DMS114 treated with DMSO at 0.1 percent for 48 hours (cell line): ENCODE results near the gene SOX13.

ENCODE experiments used
- DNase-seq: peaks from one replicate; lab custom pipeline; 2025; ENCODE audit not compliant: unreplicated experiment; lab: John Stamatoyannopoulos, UW

SOX13 gene

DNA sequence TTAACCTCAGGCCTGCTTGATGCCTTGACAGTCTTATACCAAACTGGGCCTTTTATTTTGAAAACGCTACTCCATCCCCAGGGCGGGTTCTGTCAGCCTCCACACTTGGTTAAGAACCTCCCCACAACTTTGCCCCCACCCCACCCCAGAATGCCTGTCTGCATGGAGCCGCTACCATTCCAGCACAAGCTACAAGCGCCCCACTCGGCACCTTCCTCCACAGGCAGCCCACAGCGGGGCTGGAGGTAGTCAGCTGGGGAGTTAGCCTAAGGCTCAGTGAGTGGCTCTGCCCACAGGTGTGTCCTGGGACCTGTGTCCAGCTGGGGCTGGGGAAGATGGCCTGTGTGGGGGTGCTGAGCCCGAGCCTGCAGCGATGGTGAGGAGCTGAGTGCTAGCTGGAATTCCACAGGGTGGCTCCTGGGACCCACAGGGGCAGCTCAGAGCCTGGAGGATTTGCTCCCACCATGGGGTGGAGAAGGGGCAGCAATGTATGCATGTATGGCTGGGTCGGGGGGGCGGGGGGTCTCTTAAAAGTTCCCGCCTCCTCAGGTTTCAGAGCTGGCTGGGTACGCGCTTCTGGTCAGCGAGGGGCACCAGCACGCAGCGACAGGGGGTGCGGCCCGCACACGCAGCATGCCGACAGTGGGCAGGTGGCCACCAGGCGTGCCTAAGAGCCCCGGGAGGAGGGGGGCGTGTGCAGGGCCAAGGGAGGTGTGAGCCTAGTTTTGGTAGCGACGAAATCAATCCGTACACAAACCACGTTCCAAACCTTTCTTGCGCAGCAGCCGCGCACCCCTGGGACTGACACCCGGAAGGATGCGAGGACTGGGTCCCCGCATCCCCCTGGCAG is 78.0 kb downstream of the SOX13 start:
- DNase-seq, result no peak

DNA sequence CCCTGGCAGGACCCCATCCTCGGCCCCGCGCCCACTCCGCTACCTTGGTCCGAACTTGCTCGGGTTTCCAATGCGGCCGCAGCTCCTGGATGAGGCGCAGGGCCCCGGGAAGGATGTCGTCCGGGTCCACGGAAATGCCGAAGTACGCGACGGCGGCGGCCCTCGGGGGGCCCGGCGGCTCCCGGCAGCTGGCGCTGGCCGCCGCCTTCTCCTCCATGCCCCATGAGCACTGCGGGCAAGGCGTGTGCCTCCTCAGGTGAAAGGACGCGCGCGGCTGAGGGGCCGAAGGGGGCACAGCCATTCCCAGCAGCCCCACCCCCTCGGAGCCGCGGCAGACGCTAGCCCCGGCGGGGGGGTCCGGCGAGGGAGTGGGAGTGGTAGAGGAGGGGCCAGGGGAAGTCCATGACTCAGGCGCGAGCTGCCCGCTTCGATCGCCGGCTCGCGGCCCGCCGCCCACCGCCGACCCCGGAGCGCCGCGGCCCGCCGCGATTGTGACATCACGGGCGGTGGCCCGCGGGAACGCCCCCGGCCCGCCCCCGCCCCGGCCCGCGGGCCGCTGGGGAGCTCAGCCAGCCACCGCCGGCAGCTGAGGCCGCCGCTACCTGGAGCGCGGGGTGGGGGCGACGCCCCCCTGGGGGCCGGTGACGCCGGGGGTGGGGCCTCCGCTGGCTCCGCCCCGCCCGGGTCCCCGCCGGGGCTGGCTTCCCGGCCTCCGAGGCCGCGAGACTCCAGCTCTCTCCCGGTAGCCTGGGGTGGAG is 78.8 kb downstream of the SOX13 start, which contains the start of gene ETNK2:
ETNK2 (minus strand) TSS at position 493 of the 758 bp plus-strand sequence; CDS start at position 301, 192 bp downstream.
- no peak for DNase-seq

DNA sequence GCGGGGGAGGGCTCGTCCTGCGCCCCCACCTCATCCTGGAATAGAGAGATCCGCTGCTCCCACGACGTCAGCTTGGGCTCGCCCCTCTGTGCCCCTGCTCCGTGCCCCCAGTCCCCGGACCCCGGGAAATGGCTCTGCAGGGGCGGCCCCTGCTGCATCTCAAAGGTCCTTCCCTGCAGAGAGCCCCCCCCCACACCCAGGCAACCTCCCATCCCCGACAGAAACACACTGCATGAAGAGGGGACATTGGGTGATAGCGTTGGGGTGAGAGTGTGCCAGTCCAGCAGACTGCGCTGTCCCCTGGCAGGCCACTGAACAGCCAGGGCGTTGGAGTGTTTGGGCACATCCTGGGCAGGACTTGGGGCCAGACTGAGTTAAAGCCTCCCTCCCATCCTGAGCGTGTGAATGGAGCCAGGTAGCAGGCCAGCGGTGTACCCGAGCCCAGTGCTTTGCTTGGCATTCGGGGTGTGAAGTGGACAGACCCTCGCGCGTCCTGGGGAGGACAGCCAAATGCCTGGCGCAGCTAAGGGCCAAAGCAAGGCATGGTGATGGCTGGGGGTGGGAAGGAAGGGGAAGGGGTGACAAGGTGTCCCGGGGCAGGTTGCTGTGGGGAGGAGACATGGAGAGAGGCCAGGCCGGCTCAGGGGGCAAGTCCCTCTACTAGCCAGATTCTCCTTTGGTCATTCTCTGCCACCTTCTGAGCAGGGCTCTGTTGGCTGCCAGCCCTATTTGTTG is 79.6 kb downstream of the SOX13 start:
- DNase-seq, result no peak

DNA sequence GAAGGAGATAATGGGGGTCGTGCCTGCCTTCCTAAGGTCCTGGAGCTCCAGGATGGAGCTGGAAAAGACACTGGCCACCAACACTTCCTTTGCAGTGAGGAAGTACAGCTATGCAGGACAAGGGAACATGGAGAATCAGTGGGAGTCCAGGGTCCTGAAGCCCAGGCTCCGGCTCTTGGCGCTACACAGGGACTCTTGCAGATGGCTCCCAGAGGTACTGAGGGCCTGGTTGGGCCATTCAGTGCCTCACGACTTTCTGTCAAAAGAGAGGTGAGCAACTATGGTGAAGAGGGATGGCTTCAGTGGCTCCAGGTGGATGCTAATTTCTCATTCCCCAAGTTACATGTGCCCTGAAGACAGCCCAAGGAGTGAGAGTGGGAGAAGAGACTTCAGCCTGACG is 80.8 kb downstream of the SOX13 start:
- DNase-seq, result no peak

DNA sequence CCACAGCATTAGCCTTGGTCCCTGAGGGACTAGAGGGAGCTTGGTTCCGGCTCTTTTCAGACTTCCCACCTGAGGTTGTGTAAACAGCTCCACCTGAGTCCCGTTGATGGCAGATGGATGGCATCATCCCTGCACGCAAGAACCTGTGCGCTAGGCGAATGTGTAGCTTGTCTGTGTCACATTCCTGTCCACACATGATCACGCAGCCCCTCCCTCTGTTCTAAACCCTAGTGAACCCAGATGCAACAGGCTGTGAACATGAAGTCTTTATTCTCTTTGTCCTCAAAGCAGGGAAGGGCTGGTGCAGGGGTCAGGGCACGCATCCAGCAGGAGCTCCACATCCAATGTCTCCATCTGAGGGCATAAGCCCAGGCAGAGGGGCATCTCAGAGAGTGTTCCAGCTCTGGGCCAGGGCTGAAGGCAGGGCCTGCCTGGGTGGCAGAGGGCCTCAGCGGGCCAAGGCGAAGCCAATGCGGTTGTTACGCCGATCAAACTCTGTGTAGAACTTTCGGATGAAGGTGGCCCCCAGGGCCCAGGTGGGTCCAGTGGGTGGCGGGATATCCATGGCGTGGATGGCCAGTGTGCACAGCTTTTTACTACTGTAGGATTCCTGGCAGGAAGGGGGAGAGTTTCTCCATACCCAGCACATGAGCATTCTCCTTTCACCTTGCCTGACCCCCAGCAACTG is 81.8 kb downstream of the SOX13 start:
- DNase-seq, result no peak

DNA sequence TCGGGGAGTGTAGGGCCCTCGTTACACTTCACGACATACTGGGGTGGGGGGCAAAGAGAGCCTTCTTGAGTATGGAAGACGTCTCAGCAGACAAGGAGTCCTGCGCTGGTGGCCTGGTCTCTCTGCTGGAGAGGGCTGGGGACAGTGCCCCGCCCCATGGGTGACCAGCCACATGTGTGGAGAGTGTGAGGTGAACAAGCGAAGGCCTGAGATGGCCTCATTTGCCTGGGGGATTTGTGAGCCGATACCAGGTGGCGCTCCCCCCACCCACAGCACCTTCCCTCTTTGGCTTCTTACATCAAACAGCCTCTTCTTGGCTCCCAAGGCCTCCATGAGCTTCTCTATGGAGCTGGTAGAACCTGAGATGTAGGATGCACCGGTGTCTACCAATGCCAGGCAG is 83.0 kb downstream of the SOX13 start:
- no peak for DNase-seq

DNA sequence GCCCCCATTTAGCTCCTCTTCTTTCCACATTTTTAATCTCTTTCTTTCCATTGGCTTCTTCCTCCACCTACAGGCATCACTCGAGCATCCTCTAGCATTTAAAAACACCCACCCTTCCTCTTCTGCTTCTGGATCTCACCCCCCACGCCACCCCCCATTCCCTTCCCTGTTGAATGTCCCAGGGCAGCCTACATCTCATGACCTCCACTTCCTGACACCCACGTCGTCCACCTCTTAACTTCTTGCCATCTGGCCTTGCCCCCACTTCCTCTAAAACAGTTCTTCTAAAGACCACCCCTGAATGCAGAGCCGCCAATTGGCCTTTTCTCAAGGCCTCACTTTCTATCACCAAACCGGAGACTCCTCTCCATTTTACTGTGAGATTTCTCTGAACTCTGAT is 85.0 kb downstream of the SOX13 start:
- DNase-seq, result no peak

DNA sequence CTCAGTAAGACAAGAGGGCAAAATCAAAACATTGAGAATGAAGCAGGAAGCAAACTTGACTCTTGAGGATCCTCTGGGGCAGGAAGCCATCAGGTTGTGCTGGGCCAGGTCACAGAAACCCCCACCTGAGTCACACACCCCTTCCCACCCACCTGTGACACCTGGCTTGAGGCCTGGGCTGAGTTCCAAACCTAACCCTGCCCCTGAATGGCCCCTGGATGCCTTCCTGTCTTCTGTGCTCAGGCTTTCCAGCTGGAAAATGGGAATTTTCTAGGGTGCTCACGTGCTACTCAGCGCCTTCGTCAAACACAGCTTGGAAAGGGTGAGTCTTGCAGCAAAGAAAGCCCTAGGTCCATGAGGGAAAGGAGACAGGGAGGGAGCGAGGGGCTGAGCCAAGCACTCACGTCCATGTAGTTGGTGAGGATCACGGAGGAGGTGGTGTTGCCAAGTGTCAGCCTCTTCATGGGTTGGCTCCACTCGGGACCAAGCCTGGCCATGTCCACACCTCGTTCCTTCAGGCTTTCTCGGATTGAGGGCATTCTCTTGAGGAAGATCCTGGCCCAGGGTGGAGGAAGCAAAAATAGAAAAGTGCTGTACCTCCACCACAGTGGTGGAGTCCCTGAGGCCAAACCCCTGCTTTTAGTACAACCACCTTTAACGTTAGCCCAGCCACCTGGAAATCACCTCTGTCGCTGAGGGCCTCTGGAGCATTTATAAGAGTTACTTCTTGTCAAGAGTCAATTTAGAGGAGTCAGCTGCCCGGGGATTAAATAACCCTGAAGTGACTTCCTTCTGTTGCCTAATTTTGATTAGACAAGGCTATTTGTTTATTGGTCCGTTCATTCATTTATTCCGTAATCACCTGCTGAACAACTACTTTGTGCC is 88.9 kb downstream of the SOX13 start:
- DNase-seq, result no peak

DNA sequence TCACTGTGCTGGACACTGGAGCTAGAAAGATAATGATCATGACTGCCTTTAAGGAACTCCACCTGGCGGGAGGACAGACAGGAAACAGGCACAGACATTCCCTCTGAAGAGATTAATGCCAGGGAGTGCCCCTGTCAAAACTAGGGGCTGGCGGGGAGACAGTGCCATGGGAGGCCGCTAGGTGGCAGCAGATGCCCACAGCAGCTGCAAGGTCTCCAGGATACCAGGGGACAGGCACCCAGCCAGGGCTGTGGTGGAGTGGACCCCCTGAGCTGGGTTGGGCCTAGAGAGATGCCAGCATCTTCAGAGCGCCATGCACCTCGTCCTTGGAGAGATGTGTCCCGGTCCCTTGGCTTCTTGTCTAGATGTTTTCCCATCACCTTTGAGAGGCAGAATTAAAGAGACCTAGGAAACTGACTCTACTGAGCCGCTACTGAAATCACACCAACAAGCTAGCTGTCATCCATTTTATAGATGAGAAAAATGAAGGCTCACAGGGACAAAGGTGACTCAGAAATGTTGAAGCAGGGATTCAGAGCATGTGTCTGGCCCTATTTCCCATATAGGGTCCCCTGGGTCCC is 89.7 kb downstream of the SOX13 start:
- peak; percentile 56 for DNase-seq

DNA sequence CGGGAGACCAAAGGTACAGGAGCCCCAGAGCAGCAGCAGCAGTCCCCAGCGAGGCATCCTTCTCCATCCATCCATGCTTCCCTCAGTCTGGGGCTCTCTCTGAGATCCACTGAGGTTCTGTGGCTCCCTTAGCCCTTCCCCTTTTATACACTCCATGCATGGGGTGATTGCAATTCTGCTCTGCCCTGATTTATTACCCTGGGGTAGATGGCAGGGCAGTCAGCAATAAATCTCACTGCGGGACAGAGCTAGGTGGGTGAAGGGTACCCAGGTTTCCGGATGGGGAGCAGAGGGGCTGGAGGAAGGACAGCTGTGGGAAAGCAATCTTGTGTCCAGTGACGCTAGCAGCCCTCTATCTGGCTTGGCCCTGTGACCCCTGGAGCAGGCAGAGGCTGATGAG is 93.3 kb downstream of the SOX13 start, which contains the start of gene REN:
REN (minus strand) TSS at position 119 of the 400 bp plus-strand sequence; CDS start at position 75, 44 bp downstream.
- DNase-seq, result no peak

DNA sequence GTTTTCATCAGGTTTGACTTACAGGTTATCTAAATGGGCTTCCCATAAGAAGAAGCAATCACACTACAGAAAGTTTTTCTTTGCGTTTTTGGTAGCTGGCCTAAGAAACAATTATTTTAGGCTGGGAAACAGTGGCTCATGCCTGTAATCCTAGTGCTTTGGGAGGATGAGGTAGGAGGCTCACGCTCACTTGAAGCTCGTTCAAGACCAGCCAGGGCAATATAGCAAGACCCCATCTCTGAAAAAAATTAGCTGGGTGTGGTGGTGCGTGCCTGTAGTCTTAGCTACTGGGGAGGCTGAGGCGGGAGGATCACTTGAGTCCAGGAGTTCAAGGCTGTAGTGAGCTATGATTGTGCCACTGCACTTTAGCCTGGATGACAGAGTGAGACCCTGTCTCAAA is 94.8 kb downstream of the SOX13 start:
- DNase-seq, result no peak

DNA sequence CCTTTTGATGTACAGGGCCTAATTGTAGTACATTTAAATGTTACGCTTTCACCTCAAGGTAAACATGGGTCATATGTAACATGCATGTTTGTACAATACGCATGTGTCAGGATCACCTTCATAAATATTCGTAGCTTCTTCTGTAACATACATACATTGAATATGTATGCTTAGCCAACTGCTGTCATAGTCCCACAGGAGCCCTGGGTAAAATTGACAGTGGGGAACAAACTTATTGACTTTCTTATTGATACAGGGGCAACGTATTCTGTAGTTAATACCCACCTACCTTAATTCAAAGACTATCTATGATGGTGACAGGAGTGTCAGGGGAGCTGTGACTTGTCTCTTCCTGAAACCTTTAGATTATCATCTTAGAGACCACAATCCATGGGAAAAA is 96.9 kb downstream of the SOX13 start:
- no peak for DNase-seq

DNA sequence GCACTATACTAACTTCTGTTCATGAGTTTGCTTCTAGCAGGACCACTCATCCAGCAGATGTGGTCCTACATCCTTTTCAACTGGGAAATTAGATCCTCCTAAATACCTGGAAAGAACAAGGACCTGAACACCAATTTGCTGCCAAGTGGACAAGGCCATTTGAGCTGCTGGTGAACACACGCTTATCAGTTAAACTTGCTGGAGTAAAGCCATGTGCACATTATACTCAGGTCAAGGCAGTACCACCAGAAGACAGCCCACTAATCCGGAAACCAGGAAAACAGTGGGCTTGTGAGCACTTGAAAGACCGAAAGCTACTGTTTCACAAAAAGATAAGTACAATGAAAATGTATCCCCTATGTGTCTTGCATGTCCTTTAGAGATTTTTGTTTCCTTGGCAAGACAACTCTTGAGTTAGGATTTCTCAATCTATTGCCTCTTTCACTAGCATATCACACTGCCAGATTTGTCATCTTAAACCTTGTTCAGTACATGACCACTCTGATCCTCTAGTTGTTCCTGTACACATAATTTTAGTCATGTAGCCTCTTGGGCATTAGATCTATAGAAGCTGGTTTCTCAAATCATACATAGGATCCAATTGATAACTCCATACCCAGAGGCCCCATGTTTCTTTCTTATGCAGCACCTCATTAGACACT is 97.7 kb downstream of the SOX13 start:
- DNase-seq, result no peak

DNA sequence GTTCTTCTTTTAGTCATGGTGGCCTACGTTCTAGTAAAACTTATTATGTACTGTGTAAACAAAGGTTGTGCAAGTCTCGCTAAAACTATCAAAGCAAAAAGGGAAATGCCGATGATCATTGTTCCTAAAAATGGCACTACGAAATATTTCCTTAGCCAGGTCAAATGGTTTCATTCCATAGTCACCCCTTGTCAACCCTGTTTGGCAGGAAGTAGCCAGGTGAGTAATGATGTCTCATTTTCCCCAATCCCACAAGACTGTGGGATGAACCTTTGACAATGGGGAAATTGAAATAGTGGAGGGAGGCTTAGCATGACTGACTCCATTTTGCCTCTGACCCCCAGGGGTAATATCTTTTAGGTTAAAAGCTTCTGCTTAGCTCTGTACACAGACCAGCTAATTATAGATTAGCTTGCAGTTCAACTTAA is 98.8 kb downstream of the SOX13 start:
- DNase-seq, result no peak

DNA sequence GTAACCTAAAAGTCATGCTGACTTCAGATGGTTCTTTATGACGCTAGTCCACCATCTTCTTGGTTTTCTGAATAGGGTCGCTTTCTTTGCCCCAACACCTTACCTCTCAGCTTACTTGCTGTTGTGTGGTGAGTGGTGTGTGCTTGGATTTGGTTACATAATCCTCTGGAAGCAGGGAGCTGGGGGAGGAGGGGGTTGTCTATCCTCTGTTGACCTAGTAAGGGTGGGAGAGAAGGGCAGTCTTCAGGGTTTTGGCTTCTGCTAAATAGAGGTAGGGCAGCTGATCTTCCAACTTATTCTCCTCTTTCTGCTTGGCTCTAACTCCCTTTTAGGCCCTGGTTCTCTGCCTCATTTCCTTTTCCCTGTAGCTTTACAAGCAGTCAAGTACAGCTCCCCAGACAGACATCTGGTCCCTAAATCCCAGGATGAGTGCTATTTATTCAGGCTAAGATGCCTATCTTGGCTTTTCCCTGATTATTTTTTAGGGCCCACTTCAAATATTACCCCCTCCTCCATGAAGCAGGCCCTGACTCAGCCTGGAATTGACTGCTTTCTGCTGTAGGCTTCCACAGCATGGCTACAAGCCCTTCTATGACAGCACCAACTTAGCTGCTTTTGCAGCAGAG is 99.6 kb downstream of the SOX13 start:
- DNase-seq, result no peak

DNA sequence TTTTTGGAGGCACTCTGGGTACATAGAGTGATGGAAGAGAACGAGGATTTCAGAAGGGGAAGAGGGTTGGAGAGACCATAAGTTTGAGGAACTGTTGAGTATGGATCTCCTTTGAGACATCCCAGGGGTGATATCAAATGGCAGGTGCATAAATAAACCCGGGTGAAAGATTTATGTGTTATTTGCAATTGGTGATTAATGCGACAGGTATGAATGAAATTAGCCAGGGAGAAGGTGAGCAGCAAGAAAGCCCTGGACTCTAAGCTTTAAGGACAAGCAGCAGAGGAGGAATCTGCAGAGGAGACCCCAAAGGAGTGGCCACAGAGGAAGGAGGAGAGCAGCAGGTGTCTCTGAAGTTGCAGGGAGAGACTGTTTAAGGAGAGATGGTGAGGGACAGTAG is 102.0 kb downstream of the SOX13 start:
- DNase-seq, result no peak

DNA sequence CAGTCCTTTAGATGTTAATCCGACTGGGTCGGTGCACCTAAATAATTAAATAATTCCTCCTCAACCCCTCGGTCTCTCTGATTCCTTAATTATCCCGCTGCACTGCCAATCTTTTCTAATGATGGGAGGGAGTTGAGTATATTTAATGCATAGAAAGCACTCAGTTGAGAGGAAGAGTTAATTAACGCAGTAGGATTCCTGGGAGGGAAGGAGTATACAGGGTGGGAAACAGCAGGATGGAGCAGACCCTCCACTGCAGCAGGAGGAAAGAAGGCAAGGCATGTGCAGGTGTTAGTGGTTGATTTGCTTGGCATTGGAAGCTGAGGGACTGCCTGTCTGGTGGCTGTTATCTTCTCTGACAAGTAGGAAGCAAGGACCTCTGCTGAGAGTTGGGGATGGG is 103.1 kb downstream of the SOX13 start:
- no peak for DNase-seq

DNA sequence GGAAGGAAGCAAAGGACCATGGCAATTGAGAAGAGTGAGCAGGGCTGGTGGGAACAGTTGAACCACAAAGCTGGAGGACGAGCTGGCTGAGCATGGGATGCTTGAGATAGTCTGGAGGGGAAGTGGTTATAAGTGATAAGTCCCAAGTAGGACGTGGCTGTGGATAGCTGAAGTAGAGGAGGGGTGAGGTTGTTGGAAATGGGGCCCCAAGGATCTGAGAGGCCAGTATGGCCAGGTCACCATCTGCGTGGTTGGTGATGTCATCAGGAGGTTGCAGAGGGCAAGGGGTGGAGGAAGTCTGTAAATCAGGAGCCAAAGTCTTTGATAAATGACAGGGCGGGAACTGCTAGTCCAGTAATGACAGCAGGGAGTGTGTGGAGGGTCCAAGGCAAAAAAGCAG is 104.2 kb downstream of the SOX13 start:
- no peak for DNase-seq
